ENCODE data around the gene GXYLT1. TPM values are rescaled to one million over a fixed set of nuclear protein-coding genes. Genes with fewer than 3 reads are reported as not detected.

GXYLT1 gene
- total RNA-seq, 1 donor from 2014 or later = 5.4 TPM

GRCh38 chr12:42102720-42103119, 42.0 kb downstream of the GXYLT1 start:
- H3K27ac ChIP-seq (replicated peaks) = no peak overlapping the region
- H3K9me3 ChIP-seq (replicated peaks) = no peaks in the 10 kb centered on the region
- peaks cover 7% of the 10 kb centered on the region for H3K36me3 ChIP-seq
- H3K4me1 ChIP-seq = peaks cover 6% of the 10 kb centered on the region
- TF ChIP-seq CTCF (IDR thresholded peaks at IDR 0.05; ENCODE audit: borderline replicate concordance) = no peak
- DNase-seq = no peak
- intact Hi-C loops (cut with micrococcal nuclease) = no loop called here
- H3K27me3 ChIP-seq (ENCODE audit: low read depth) = no peaks in the 10 kb centered on the region
- no peak overlapping the region for H3K4me3 ChIP-seq

- no peak for TF ChIP-seq CTCF (IDR thresholded peaks at IDR 0.05; ENCODE audit: borderline replicate concordance)
- Histone ChIP-seq H3K4me3 (no peak overlapping the region), H3K27ac (replicated peaks) (no peak overlapping the region), H3K4me1 (peaks cover 27% of the 10 kb centered on the region), H3K9me3 (replicated peaks) (no peaks in the 10 kb centered on the region), H3K27me3 (ENCODE audit: low read depth) (no peaks in the 10 kb centered on the region), H3K36me3 (peaks cover 7% of the 10 kb centered on the region)
- intact Hi-C loops (cut with micrococcal nuclease) = no loop called here
- no peak for DNase-seq
Measured at GRCh38 chr12:42099433-42099832, 45.2 kb downstream of the GXYLT1 start.

- H3K4me1 ChIP-seq = peaks cover 27% of the 10 kb centered on the region
- H3K4me3 ChIP-seq = peak overlapping the region; percentile 48
- no peak for TF ChIP-seq CTCF (IDR thresholded peaks at IDR 0.05; ENCODE audit: borderline replicate concordance)
- no peaks in the 10 kb centered on the region for H3K27me3 ChIP-seq (ENCODE audit: low read depth)
- intact Hi-C loops (cut with micrococcal nuclease) = no loop called here
- no peak for DNase-seq
- peaks cover 9% of the 10 kb centered on the region for H3K36me3 ChIP-seq
- H3K27ac ChIP-seq (replicated peaks) = peak overlapping the region; percentile 24
- no peaks in the 10 kb centered on the region for H3K9me3 ChIP-seq (replicated peaks)
Measured at GRCh38 chr12:42097971-42098370, 46.7 kb downstream of the GXYLT1 start.

- TF ChIP-seq CTCF (IDR thresholded peaks at IDR 0.05; ENCODE audit: borderline replicate concordance) = no peak
- intact Hi-C loops (cut with micrococcal nuclease) = no loop called here
- no peak for DNase-seq
- no peaks in the 10 kb centered on the region for H3K27me3 ChIP-seq (ENCODE audit: low read depth)
- no peak overlapping the region for H3K27ac ChIP-seq (replicated peaks)
- H3K4me1 ChIP-seq = peaks cover 33% of the 10 kb centered on the region
- H3K4me3 ChIP-seq = no peak overlapping the region
- H3K36me3 ChIP-seq = peaks cover 12% of the 10 kb centered on the region
- H3K9me3 ChIP-seq (replicated peaks) = no peaks in the 10 kb centered on the region
Measured at GRCh38 chr12:42094277-42094676, 50.4 kb downstream of the GXYLT1 start.

- Histone ChIP-seq H3K27me3 (ENCODE audit: low read depth) (no peaks in the 10 kb centered on the region), H3K36me3 (peaks cover 13% of the 10 kb centered on the region), H3K9me3 (replicated peaks) (no peaks in the 10 kb centered on the region), H3K4me1 (peaks cover 18% of the 10 kb centered on the region), H3K27ac (replicated peaks) (no peak overlapping the region), H3K4me3 (no peak overlapping the region)
- DNase-seq = no peak
- no peak for TF ChIP-seq CTCF (IDR thresholded peaks at IDR 0.05; ENCODE audit: borderline replicate concordance)
- intact Hi-C loops (cut with micrococcal nuclease) = no loop called here
Measured at GRCh38 chr12:42091769-42092168, 52.9 kb downstream of the GXYLT1 start.

GRCh38 chr12:42090899-42091298, 53.8 kb downstream of the GXYLT1 start:
- H3K9me3 ChIP-seq (replicated peaks) = no peaks in the 10 kb centered on the region
- no peak for TF ChIP-seq CTCF (IDR thresholded peaks at IDR 0.05; ENCODE audit: borderline replicate concordance)
- no peak overlapping the region for H3K4me3 ChIP-seq
- DNase-seq = no peak
- intact Hi-C loops (cut with micrococcal nuclease) = no loop called here
- H3K27ac ChIP-seq (replicated peaks) = no peak overlapping the region
- peaks cover 24% of the 10 kb centered on the region for H3K4me1 ChIP-seq
- peaks cover 10% of the 10 kb centered on the region for H3K36me3 ChIP-seq
- H3K27me3 ChIP-seq (ENCODE audit: low read depth) = no peaks in the 10 kb centered on the region

Data from left ventricle myocardium inferior (tissue), 1 donor.